Stimulated activated CD4-positive, alpha-beta T cell treated with anti-CD3 and anti-CD28 coated beads, Interleukin-2, amount 100 ng/mL, for 4 hours (primary cell): Measurements from ENCODE around the gene DCLRE1A.
"Not testable (repeated sequence)": the region's sequence is repeated elsewhere in the genome, so short reads cannot be mapped to it uniquely, and the experiment has no call there.

Experiments
- DNase-seq: peaks from one replicate; pipeline ENCODE4 v3.0.0-alpha.2; 2020; ENCODE audit warnings: low read depth

The DCLRE1A gene

DNA sequence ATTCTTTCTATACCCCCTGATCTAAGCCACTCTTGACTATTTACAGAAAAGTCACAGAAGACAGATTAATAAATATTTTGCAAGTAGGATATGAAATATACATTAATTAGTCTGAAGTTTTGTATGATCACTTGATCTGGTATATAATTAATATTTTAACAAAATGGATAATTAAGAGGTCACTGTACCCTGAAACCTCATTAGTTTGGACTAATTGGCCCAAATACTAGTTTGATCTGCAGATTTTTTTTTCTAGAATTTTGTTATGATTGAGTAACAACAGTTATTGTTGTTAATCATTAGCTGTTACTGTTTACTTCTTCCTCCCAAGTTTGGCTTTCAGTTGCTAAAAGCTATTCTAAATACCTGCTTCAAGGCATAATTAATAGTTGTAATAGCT lies 3.3 kb upstream of the DCLRE1A start:
- no peak for DNase-seq

DNA sequence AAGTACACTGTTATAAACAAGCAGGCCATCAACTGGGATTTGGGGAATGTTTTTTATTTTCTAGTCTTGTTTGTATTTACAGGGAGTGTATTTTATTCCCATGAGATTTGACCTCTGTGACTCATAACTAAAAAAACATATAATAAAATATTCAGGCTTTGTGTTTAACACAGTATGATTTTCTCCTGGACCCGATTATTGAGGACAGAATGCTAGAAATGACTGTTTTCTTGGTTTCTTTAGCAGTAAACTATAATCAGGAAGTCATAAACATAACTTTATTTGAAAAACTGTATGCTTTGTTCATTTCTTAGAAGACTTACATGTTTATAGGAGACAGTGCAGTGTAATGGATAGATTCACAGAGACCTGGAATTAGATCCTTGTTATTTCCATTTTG lies 2.7 kb upstream of the DCLRE1A start:
- DNase-seq, result no peak

DNA sequence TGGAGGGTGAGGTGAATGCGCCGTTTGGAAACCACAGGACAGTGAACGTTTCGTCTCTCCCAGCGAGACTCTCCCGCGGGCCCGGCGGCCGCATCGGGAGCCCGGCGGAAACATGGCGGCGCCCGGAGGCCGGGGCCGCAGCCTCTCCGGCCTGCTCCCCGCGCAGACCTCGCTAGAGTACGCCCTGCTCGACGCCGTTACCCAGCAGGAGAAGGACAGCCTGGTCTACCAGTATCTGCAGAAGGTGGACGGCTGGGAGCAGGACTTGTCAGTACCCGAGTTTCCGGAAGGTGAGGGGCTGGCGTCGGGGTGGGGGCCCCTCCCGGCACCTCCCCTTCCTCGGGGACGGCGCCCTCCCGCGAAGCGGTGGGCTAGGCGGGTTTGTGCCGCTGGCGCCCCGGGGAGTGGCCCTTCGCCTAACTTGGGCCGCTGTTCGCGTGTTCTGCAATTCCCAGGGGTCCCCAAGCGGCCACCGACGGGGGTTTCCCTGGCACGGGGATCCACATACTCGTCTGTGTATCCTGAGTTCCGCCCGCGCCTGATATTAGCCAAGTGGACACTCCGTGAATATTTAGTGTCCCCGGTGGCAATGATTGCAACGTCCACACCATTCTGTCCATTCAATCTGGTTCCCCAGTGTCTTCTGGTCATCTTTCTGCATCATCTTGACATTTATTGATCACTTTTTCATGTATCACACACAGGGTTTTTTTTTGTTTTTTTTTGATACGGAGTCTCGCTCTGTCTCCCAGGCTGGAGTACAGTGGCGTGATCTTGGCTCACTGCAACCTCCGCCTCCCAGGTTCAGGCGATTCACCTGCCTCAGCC lies 1.1 kb upstream of the DCLRE1A start:
- peak; percentile 16 for DNase-seq

DNA sequence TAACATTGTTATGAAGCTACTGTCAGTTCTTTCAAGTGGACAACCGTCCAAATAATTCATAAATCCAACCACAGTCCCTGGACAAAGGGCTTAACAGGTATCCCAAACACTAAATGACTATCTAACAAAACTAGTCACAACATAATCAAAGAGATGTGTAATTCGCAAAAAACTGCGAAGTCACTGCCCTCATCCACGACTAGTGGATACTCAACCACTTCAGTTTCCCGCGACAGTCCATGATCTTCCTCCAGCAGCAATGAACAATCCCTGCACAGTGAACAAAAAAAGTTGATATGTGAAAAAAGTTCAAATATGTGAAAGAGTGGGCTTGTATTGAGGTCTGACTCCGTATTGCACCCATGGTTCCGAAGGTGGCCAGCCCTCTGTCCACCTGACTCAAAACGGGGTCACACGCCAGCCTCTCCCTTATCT lies 287 bp downstream of the DCLRE1A start:
- no peak for DNase-seq

DNA sequence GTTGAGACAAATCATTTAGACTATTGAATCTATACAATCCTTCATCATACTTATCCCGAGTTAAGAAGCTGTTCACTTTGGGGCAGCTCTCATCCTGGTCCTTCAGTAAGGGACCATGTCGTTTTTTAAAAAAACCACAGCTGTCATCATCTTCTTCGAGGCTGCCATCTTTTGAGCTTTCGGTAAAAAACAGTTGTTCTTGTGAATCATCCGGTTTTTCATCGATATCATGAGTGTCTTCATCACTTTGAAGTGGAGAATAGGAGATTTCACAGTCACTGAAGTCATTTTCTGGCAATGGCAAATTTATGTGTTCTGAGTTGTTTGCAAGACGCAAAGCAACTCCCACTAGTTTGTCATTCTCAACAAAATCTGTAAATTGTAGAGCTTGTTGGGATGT lies 3.9 kb downstream of the DCLRE1A start:
- no peak for DNase-seq

DNA sequence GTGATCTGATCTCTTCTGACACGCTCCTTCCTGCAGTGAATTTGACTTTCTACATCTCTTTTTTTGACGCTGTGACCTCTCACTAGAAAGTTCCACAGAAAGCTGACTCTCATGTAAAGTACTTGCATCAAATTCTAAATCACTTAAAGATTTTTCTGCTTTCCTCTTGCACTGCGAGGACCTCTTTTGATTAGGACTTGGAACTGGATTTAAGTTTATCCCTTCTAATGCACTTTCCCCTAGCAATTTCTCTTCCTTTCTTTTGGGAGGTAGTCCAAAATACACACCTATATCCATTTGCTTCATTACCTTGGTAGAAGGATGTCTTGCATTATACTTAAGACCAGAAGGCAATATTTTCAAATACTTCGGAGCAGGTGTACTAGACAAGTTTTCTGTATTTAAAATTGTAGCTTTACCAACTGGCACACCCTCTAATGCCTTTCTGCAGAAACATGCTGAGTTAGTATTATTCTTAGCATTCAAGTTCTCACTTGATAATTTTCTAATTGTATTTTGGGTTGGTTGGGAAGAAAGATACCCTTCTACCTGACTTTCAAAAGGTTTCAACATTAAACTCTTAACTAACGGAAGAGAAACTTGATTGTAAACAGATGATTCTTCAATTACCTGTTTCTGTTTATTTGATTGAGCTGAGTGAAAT lies 4.6 kb downstream of the DCLRE1A start:
- no peak for DNase-seq

DNA sequence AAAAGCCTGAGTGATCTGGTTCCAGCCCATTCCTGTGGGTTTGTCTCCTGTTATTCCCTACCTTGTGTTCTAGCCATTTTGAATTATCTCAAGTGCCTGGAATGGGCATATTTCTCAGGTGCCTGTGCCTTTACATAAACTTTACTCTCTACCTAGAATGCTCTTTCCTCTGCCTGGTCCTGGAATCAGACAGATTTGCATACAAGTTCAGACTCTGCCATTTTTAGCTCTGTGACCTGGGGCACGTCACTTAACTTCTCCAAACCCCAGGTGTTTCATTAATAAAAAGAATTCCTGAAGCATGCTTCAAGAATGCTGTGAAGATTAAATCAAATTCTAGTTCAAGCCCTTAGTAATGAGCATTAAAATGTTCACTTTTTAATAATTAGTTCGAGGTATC lies 7.8 kb downstream of the DCLRE1A start:
- DNase-seq, result no peak

DNA sequence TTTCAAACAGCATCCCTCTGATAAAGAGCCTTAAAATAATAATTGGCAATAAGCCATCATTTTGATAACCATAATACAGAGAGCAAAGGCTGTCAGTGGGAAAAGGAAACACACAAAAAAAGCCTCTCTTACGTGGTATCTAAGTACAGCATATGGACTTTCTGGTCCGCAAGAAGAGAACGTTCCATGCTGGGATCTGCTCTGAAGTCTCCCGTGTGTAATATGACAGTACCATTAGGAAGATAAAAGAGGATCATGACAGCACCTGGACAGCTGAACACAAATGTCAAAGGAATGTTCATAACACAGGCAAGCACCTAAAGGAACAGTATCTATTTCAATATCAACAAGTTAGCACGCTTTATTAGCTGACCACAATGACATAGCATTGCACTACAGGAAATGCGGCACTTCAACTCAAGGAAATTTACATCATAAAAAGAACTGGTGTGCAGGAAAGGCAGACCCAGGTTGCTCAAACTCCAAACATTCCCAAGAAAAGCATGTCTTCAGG lies 9.9 kb downstream of the DCLRE1A start:
- DNase-seq, result no peak

DNA sequence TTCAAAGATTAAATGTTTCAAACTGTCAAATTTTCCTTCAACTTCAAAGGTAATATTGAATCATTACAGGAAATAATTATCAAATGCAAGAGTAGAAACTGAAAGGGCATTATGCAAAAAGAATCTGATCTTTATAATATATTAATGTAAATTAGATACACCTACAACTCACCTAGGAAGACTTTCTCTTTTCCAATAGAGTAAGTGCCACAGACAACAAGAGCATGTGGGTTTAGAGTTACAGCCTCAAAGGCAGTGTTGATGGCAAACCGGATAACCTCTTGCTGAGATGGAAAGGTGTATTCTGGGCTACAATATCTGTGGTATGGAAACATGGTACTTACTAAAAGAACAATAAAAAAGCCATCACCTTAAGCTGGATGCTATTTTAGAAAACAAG lies 11.7 kb downstream of the DCLRE1A start:
- DNase-seq, result no peak

DNA sequence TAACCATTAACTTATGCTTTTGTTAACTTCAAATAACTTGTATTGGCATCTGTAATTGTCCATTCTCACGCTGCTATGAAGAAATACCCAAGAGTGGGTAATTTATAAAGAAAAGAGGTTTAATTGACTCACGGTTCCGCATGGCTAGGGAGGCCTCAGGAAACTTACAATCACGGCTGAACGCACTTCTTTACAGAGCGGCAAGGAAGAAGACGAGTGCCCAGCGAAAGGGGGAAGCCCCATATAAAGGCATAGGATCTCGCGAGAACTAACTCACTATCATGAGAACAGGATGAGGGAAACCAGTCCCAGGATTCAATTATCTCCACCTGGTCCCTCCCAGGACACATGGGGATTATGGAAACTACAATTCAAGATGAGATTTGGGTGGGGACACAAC lies 25.3 kb downstream of the DCLRE1A start:
- not testable (repeated sequence) for DNase-seq

DNA sequence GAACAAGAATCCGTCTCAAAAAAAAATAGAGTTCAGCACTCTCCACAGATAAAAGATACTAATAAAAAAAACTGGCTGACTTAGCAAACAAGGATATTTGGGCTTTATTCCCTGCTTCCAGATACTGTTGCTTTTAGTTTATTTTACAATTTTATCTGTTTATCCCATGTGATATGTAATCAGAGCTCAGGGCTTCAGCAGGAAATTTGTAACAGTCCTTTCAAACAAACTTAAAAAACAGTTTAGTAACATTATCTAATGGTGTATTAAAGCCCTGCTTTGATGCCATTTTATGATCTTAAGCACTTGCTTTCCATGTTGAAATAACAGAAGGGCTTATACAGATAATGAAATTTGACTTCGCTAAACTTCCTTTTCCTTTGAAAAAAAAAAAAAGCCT lies 28.1 kb downstream of the DCLRE1A start:
- no peak for DNase-seq

DNA sequence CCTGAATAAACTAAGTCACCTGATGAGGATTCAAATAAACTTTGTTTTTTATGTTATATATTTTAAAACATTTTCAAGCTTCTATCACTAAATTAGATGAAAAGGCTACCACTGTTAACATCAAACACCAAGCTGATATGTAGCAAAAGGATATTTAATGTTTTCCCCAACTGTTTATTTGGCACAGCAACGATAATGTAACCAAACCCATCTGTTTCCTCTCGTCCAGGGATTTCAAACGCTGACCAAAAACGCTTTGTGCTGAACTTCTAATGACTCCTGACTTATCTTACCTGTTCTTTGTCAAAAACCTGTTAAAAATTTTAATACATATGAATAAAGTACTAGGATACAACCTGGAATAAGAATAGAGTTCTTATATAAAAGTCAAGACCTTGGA lies 30.5 kb downstream of the DCLRE1A start:
- DNase-seq, result no peak

DNA sequence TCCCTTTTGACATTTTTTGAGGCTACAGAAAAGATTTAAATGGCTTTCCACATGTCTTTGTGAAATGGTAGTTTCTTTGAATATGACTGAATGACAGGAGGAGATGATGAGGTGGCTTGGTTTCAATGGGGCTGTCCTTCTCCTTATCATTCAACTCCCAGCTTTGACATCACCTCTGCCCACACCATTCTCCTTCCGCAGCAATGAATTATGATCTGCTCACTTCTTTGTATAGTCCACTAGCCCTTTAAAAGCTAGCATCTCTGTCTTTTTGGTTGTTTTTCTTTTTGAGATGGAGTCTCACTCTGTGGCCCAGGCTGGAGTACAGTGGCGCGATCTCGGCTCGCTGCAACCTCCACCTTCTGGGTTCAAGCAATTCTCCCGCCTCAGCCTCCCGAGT lies 31.7 kb downstream of the DCLRE1A start:
- DNase-seq, result no peak

DNA sequence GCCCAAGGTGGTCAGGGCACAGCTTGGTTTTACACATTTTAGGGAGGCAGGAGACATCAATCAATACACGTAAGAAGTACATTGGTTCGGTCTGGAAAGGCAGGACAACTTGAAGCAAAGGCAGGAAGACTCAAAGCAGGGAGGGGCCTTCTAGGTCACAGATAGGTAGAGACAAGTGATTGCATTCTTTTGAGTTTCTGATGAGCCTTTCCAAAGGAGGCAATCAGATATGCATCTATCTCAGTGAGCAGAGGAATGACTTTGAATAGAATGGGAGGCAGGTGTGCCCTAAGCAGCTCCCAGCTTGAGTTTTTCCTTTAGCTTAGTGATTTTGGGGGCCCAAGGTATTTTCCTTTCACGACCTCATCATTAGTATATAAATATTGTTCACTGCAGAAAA lies 32.6 kb downstream of the DCLRE1A start:
- not testable (repeated sequence) for DNase-seq

DNA sequence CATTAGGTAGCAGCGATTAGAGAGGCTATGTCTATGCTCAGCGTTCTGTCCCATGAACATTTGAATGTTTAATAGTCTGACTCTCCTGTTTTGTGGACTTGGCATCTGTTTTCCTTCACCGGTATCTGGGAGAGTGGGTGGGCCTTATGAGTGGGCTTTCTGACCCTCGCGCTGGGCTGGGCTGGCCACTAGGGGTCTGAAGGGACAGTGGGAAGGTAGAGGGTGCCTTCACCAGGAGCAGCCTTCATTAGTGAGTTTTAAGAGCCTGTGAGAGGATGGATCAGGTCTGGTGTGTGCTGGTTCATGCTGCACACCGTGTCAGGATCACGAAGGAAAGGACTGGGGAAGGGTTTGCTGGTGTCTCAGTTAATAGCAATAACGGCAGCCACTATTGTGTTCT lies 33.4 kb downstream of the DCLRE1A start:
- no peak for DNase-seq

DNA sequence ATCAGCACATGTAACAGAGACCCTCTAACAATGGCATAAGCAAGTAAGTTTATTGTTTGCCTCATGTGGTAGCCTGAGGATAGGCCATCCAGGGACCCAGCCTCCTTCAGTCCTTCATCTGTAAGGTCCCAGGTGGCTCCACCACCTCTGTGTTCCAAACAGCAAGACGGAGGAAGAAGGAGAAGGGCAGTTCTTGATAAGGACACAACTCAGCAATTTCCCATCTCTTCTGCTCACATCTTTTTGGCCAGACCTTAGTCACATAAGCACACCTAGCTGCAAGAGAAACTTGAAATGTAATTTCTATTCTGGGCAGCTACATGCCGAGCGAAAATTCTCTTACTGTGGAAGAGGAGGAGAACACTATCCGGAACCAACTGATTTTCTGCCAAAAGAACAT lies 33.9 kb downstream of the DCLRE1A start:
- no peak for DNase-seq

DNA sequence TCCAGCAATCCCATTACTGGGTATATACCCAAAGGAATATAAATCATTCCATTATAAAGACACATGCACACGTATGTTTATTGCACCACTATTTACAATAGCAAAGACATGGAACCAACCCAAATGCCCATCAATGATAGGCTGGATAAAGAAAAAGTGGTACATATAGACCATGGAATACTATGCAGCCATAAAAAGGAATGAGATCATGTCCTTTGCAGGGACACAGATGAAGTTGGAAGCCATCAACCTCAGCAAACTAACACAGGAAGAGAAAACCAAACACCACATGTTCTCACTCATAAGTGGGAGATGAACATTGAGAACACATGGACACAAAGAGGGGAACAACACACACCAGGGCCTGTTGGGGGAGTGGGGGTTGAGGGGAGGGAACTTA lies 39.2 kb downstream of the DCLRE1A start:
- DNase-seq, result not testable (repeated sequence)

DNA sequence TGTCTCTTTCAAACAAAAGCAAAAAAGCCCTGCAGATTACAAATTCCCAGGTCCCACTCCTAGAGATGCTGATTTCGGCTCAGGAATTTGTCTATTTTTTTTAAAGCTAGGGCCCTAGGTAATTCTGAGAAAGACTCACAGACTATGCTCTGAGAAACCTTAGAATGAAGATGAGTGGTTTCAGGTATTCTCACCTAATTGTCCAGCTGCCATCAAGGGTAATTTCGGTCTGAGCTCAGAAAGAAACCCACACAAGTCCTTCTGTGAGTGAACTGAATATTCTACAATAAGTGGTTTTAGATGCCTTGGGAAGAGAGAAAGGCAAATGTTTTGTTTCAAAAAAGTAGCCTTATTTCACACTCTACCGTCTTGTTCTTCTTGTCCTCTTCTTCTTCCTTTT lies 45.7 kb downstream of the DCLRE1A start:
- DNase-seq, result no peak

DNA sequence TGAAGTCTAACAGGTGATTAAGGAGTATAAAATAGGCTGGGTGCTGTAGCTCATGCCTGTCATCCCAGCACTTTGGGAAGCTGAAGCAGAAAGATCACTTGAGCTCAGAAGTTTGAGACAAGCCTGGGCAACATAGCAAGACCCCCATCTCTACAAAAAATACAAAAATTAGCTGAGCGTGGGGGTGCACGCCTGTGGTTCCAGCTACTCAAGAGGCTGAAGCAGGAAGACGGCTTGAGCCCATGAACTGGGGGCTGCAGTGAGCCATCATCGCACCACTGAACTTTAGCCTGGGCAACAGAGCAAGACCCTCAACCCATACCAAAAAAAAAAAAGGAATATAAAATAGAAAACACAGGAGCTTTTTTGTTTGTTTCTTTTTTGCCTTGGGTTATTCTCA lies 47.4 kb downstream of the DCLRE1A start:
- DNase-seq, result no peak

DNA sequence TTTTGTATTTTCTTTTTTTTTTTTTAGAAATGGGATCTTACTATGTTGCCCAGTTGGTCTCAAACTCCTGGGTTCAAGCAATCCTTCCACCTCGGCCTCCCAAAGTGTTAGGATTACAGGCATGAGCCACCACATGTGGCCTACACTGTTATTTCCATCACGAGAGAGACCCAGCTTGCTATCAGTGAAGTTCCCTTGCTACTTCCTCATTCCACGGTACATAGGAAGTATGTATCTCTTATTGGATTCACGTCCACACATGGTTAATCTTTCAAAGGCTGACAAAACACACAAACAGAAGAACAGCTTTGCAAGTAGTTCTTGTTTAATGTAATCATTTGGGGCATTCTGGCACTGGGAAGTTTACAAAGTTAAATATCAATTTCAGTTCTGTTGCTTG lies 50.9 kb downstream of the DCLRE1A start:
- no peak for DNase-seq

DNA sequence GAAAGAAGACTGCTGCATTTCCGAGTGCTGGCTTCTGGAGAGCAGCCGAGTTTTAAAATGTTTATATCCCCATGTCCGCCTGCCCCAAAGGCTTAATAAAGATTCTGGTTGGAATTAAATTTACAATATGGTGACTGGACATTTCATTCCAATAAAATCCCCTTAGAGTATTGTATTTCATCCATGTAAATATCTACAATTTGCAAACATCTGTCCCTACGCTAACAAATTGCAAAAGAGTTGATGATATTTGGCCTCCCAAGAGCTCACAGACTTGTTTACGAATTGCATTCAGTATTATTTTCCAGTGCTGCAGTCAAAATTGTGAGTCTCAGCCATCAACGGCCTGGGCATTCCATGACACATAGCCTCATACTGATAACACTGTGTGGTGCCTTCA lies 52.3 kb downstream of the DCLRE1A start:
- DNase-seq, result no peak

DNA sequence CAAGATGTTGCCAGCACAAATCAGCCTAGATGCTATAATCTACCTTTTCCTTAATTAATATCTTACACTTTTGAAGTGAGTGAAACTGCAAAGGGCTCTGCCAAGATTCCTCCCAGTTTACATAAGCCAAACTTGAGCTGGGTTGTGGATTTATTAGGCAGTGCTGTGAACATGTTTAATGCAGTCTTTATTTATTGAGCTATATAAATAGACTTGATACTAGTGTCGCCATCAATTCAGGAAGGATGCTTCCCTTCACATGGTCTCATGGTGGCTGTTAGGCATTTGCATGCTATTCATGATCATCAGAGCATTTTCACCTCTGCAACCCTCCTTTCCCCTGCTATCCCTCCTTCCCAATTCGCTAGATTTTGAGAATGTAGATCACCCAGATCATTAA lies 62.2 kb downstream of the DCLRE1A start:
- DNase-seq, result no peak

DNA sequence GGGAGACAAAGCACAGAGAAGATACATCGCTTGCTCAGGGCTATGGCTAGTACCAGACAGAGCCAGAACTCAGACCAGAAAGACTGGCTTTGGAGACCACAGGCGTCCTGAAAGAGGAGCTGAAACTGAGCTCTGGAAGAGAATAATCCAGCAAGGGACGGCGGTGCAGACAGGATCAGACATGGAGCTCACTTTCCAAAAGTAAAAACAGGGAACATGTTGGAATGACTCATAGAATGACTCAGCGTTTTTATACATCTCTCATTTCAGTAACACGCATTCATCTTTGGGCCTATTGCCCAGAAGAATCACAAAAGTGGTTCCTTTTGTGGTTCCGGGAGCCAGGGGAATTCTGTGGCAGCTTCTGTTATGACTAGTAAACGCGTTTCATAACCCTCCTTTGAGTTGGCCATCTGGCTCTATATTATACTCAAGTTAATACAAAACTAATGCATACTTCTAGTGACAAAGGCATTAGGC lies 65.2 kb downstream of the DCLRE1A start:
- no peak for DNase-seq
